ENCODE data around the gene TGM6. TPM values are rescaled to one million over a fixed set of nuclear protein-coding genes. Genes with fewer than 3 reads are reported as not detected.

The TGM6 gene
- total and polyA plus RNA-seq, 10 donors: not detected

- H3K27ac ChIP-seq: no peak overlapping the region
- DNase-seq: no peak
- peaks cover 0 to 12% (median 0%) of the 10 kb centered on the region in 7 donors for H3K27me3 ChIP-seq (replicated peaks in 1 of 7)
- H3K36me3 ChIP-seq: no peaks in the 10 kb centered on the region
- no peak overlapping the region for H3K4me3 ChIP-seq
- H3K4me1 ChIP-seq: peaks cover 0 to 14% (median 3%) of the 10 kb centered on the region in 6 donors
- WGBS, 5 donors: 85 to 93% (median 92%) methylated on average over 3 of the region's 3 CpGs
- peaks cover 0 to 3% (median under 1%) of the 10 kb centered on the region in 8 donors for H3K9me3 ChIP-seq
- TF ChIP-seq POLR2A (IDR thresholded peaks at IDR 0.05): no peak
- TF ChIP-seq POLR2AphosphoS5 (IDR thresholded peaks at IDR 0.05): no peak
- no peak for TF ChIP-seq CTCF (IDR thresholded peaks at IDR 0.05 in 8 of 11, conservative IDR thresholded peaks at IDR 0.05 in 3 of 11)
- intact Hi-C loops (cut with DNase I; ENCODE audit: low total_unique reads): no loop called here
Observed at GRCh38 chr20:2342243-2342642, 38.5 kb upstream of the TGM6 start.

- peaks cover 0 to 6% (median 0%) of the 10 kb centered on the region in 6 donors for H3K4me1 ChIP-seq
- DNase-seq: no peak
- H3K27ac ChIP-seq: no peak overlapping the region
- 66 to 89% (median 78%) methylated on average over 3 of the region's 3 CpGs for WGBS, 5 donors
- TF ChIP-seq POLR2A (IDR thresholded peaks at IDR 0.05): no peak
- TF ChIP-seq CTCF (IDR thresholded peaks at IDR 0.05 in 8 of 11, conservative IDR thresholded peaks at IDR 0.05 in 3 of 11): no peak
- TF ChIP-seq POLR2AphosphoS5 (IDR thresholded peaks at IDR 0.05): no peak
- H3K27me3 ChIP-seq (replicated peaks in 1 of 7): peaks cover 0 to 29% (median 0%) of the 10 kb centered on the region in 7 donors
- H3K36me3 ChIP-seq: no peaks in the 10 kb centered on the region
- H3K4me3 ChIP-seq: no peak overlapping the region
- intact Hi-C loops (cut with DNase I; ENCODE audit: low total_unique reads): loop anchor here (5.0 kb wide), 1 partner anchor 139 kb away; no protein-coding TSS in a partner anchor
- peaks cover 0 to 7% (median 2%) of the 10 kb centered on the region in 8 donors for H3K9me3 ChIP-seq
Observed at GRCh38 chr20:2346188-2346587, 34.5 kb upstream of the TGM6 start.

GRCh38 chr20:2348336-2348735 is 32.4 kb upstream of the TGM6 start:
- Histone ChIP-seq H3K4me3 (no peak overlapping the region), H3K9me3 (peaks cover 0 to 7% (median 2%) of the 10 kb centered on the region in 8 donors), H3K4me1 (peaks cover 0 to 6% (median 1%) of the 10 kb centered on the region in 6 donors), H3K27ac (no peak overlapping the region), H3K36me3 (no peaks in the 10 kb centered on the region), H3K27me3 (replicated peaks in 1 of 7) (peaks cover 0 to 29% (median 0%) of the 10 kb centered on the region in 7 donors)
- WGBS, 5 donors: 82 to 88% (median 83%) methylated on average over 5 of the region's 5 CpGs
- intact Hi-C loops (cut with DNase I; ENCODE audit: low total_unique reads): loop anchor here (5.0 kb wide), 1 partner anchor 141 kb away; no protein-coding TSS in a partner anchor
- no peak for DNase-seq
- no peak for TF ChIP-seq POLR2A (IDR thresholded peaks at IDR 0.05)
- TF ChIP-seq POLR2AphosphoS5 (IDR thresholded peaks at IDR 0.05): no peak
- no peak for TF ChIP-seq CTCF (IDR thresholded peaks at IDR 0.05 in 8 of 11, conservative IDR thresholded peaks at IDR 0.05 in 3 of 11)

- Histone ChIP-seq H3K36me3 (no peaks in the 10 kb centered on the region), H3K27ac (no peak overlapping the region), H3K4me1 (peaks cover 0 to 6% (median 1%) of the 10 kb centered on the region in 6 donors), H3K9me3 (peaks cover 0 to 7% (median 2%) of the 10 kb centered on the region in 8 donors), H3K4me3 (no peak overlapping the region), H3K27me3 (replicated peaks in 1 of 7) (peaks cover 0 to 29% (median 0%) of the 10 kb centered on the region in 7 donors)
- intact Hi-C loops (cut with DNase I; ENCODE audit: low total_unique reads): loop anchor here (5.0 kb wide), 1 partner anchor 142 kb away; no protein-coding TSS in a partner anchor
- TF ChIP-seq CTCF (IDR thresholded peaks at IDR 0.05 in 8 of 11, conservative IDR thresholded peaks at IDR 0.05 in 3 of 11) (no peak), POLR2A (IDR thresholded peaks at IDR 0.05) (no peak), POLR2AphosphoS5 (IDR thresholded peaks at IDR 0.05) (no peak)
- 54 to 88% (median 68%) methylated on average over 4 of the region's 4 CpGs for WGBS, 5 donors
- DNase-seq: no peak
Observed at GRCh38 chr20:2349801-2350200, 30.9 kb upstream of the TGM6 start.

All from spleen (tissue), 11 donors.